ENCODE data around the gene LTBP1. TPM values are rescaled to one million over a fixed set of nuclear protein-coding genes. Genes with fewer than 3 reads are reported as not detected.

The LTBP1 gene
- total and polyA plus RNA-seq, 2 of the 13 experiments (the other 11 are each of a cell fraction or from before 2014, with no cell fraction given), result 0.12 to 0.22 TPM

- ATAC-seq (no peak), DNase-seq (ENCODE audit: low spot score) (no peak), FAIRE-seq (no peak)
- Histone ChIP-seq H2AFZ (ENCODE audit: low read length) (no peak overlapping the region), H3K9ac (ENCODE audit: insufficient read depth, low read depth, low read length) (no peak overlapping the region), H3K9me3 (ENCODE audit: low read length) (no peaks in the 10 kb centered on the region), H3K36me3 (replicated peaks in 1 of 2; ENCODE audit: control insufficient read depth in 1 of 2, insufficient read depth in 2 of 2, low read length in 2 of 2) (no peaks in the 10 kb centered on the region), H3K27ac (ENCODE audit: extremely low read length, insufficient read depth, low read length) (no peak overlapping the region), H3K4me3 (replicated peaks in 1 of 3; ENCODE audit: insufficient read depth in 1 of 3, low read depth in 2 of 3, low read length in 3 of 3) (no peak overlapping the region), H3K4me2 (ENCODE audit: low read depth, low read length) (no peak overlapping the region), H3K27me3 (ENCODE audit: control insufficient read depth in 1 of 2, insufficient read depth in 2 of 2, low read length in 2 of 2) (peaks cover 1 to 25% of the 10 kb centered on the region in 2 experiments; a peak in 3 of 5 replicates), H3K79me2 (ENCODE audit: insufficient read depth, low read length) (no peaks in the 10 kb centered on the region), H3K4me1 (ENCODE audit: insufficient read depth, low read length) (no peaks in the 10 kb centered on the region), H4K20me1 (ENCODE audit: insufficient read depth, low read length) (no peaks in the 10 kb centered on the region)
- CTCF ChIA-PET (ENCODE audit: low intra/inter-chr PET ratio, low total read pairs), result no interaction called here
- TF ChIP-seq ZNF691 (CRISPR knock-in tag; IDR thresholded peaks at IDR 0.05; ENCODE audit: borderline replicate concordance, low read depth) (no peak), GABPA (IDR thresholded peaks at IDR 0.05; ENCODE audit: low read depth, low read length) (no peak), GABPA (CRISPR knock-in tag; IDR thresholded peaks at IDR 0.05; ENCODE audit: low read depth) (no peak), NBN (conservative IDR thresholded peaks at IDR 0.05) (no peak), PBX2 (CRISPR knock-in tag; IDR thresholded peaks at IDR 0.05) (no peak), NFKBIZ (CRISPR knock-in tag; IDR thresholded peaks at IDR 0.05) (no peak), ZNF282 (IDR thresholded peaks at IDR 0.05; ENCODE audit: partially characterized antibody) (no peak), ZNF652 (CRISPR knock-in tag; IDR thresholded peaks at IDR 0.05; ENCODE audit: borderline replicate concordance, low read depth) (no peak), ZNF12 (CRISPR knock-in tag; IDR thresholded peaks at IDR 0.05) (no peak), ZSCAN9 (CRISPR knock-in tag; IDR thresholded peaks at IDR 0.05; ENCODE audit: borderline replicate concordance) (no peak)
- in situ Hi-C loops (cut with HindIII; ENCODE audit: extremely low pct_ligation_motif_present, low pct_unique_long_range_greater_than_20kb) (no loop called here), intact Hi-C loops (cut with micrococcal nuclease; ENCODE audit: unreplicated experiment) (loop anchor here (5.0 kb wide), 1 partner anchor 58 kb away; no protein-coding TSS in a partner anchor)
- 0% methylated on average over 2 of the region's 2 CpGs for WGBS (ENCODE audit: low lambda C conversion rate)
- POLR2A ChIA-PET, result no interaction called here
- BruUV-seq (replicated peaks), result no TSS peak
Measured at GRCh38 chr2:33384599-33384961, 437.8 kb downstream of the LTBP1 start.

Data from HepG2 (cell line).